ENCODE measurements around the gene BMPR2.

DNA sequence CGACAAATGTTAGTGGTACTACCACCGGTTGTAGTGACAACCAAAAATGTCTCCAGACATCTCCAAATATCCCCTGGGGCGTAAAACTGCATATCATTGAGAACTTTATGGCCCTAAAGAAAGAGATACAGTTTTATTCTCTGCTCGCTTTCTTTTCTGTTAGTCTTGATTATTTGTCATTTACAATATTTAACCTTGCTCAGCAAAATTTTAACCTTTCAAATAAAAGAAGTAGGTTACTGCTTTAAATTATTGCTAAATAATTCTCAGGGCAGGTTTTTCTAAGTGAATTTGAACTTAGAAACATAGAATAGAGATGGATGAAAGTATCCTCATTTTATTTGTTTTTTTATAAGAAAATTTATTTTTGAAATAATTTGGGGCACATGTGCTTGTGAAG lies 67.9 kb downstream of the BMPR2 start:
- TF ChIP-seq YY1 (IDR thresholded peaks at IDR 0.05; ENCODE audit: insufficient read depth, insufficient read length): no peak
- TF ChIP-seq ZNF274 (IDR thresholded peaks at IDR 0.05; ENCODE audit: low read depth, low read length): no peak
